ENCODE results near the gene UBAC2.
"Not testable (repeated sequence)": the region's sequence is repeated elsewhere in the genome, so short reads cannot be mapped to it uniquely, and the experiment has no call there.

UBAC2 gene

GRCh38 chr13:99389520-99390304 lies 189.1 kb downstream of the UBAC2 start:
- H3K4me3 ChIP-seq (IDR thresholded peaks at IDR 0.05; ENCODE audit: insufficient read depth, low read depth, low read length): no peak overlapping the region

GRCh38 chr13:99390601-99391000 lies 189.9 kb downstream of the UBAC2 start:
- no peaks in the 10 kb centered on the region for H3K79me2 ChIP-seq (ENCODE audit: insufficient read depth, low read depth)
- no peaks in the 10 kb centered on the region for H4K20me1 ChIP-seq (ENCODE audit: insufficient read depth)
- H3K9ac ChIP-seq: no peak overlapping the region
- TF ChIP-seq CTCF (conservative IDR thresholded peaks at IDR 0.05; ENCODE audit: low read depth, low read length): no peak
- H3K27me3 ChIP-seq (ENCODE audit: insufficient read depth, low read depth): no peaks in the 10 kb centered on the region
- H3K4me2 ChIP-seq: no peak overlapping the region
- no peaks in the 10 kb centered on the region for H3K36me3 ChIP-seq (ENCODE audit: insufficient read depth)
- no peak overlapping the region for H3K27ac ChIP-seq
- no peak overlapping the region for H2AFZ ChIP-seq (ENCODE audit: low read depth)
- H3K4me1 ChIP-seq (ENCODE audit: low read depth, poor library complexity, severe bottlenecking): no peaks in the 10 kb centered on the region
- H3K4me3 ChIP-seq (IDR thresholded peaks at IDR 0.05; ENCODE audit: insufficient read depth, low read depth, low read length): no peak overlapping the region

More at GRCh38 chr13:99389520-99390304, 189.1 kb downstream of the UBAC2 start:
- no peaks in the 10 kb centered on the region for H3K4me1 ChIP-seq (ENCODE audit: low read depth, poor library complexity, severe bottlenecking)
- H4K20me1 ChIP-seq (ENCODE audit: insufficient read depth): no peaks in the 10 kb centered on the region
- H3K27ac ChIP-seq: no peak overlapping the region
- no peaks in the 10 kb centered on the region for H3K79me2 ChIP-seq (ENCODE audit: insufficient read depth, low read depth)
- H3K27me3 ChIP-seq (ENCODE audit: insufficient read depth, low read depth): no peaks in the 10 kb centered on the region
- no peak overlapping the region for H3K4me2 ChIP-seq
- H2AFZ ChIP-seq (ENCODE audit: low read depth): no peak overlapping the region
- H3K9ac ChIP-seq: no peak overlapping the region
- no peaks in the 10 kb centered on the region for H3K36me3 ChIP-seq (ENCODE audit: insufficient read depth)
- TF ChIP-seq CTCF (conservative IDR thresholded peaks at IDR 0.05; ENCODE audit: low read depth, low read length): no peak

- Histone ChIP-seq H3K36me3 (ENCODE audit: insufficient read depth) (no peaks in the 10 kb centered on the region), H2AFZ (ENCODE audit: low read depth) (no peak overlapping the region), H4K20me1 (ENCODE audit: insufficient read depth) (no peaks in the 10 kb centered on the region), H3K27me3 (ENCODE audit: insufficient read depth, low read depth) (no peaks in the 10 kb centered on the region), H3K9ac (no peak overlapping the region), H3K4me1 (ENCODE audit: low read depth, poor library complexity, severe bottlenecking) (no peaks in the 10 kb centered on the region), H3K27ac (no peak overlapping the region), H3K79me2 (ENCODE audit: insufficient read depth, low read depth) (no peaks in the 10 kb centered on the region), H3K4me2 (no peak overlapping the region), H3K4me3 (IDR thresholded peaks at IDR 0.05; ENCODE audit: insufficient read depth, low read depth, low read length) (no peak overlapping the region)
- no peak for TF ChIP-seq CTCF (conservative IDR thresholded peaks at IDR 0.05; ENCODE audit: low read depth, low read length)
These were observed 191.3 kb downstream of the UBAC2 start for GRCh38 chr13:99391781-99392469.

GRCh38 chr13:99392470-99393135 lies 191.9 kb downstream of the UBAC2 start:
- no peak overlapping the region for H3K9ac ChIP-seq
- H3K36me3 ChIP-seq (ENCODE audit: insufficient read depth): no peaks in the 10 kb centered on the region
- H3K79me2 ChIP-seq (ENCODE audit: insufficient read depth, low read depth): no peaks in the 10 kb centered on the region
- H3K27ac ChIP-seq: no peak overlapping the region
- H3K27me3 ChIP-seq (ENCODE audit: insufficient read depth, low read depth): no peaks in the 10 kb centered on the region
- no peaks in the 10 kb centered on the region for H3K4me1 ChIP-seq (ENCODE audit: low read depth, poor library complexity, severe bottlenecking)
- H3K4me2 ChIP-seq: no peak overlapping the region
- no peak for TF ChIP-seq CTCF (conservative IDR thresholded peaks at IDR 0.05; ENCODE audit: low read depth, low read length)
- no peak overlapping the region for H3K4me3 ChIP-seq (IDR thresholded peaks at IDR 0.05; ENCODE audit: insufficient read depth, low read depth, low read length)
- no peaks in the 10 kb centered on the region for H4K20me1 ChIP-seq (ENCODE audit: insufficient read depth)
- no peak overlapping the region for H2AFZ ChIP-seq (ENCODE audit: low read depth)

GRCh38 chr13:99393391-99393790 lies 192.7 kb downstream of the UBAC2 start:
- H2AFZ ChIP-seq (ENCODE audit: low read depth); H4K20me1 ChIP-seq (ENCODE audit: insufficient read depth); H3K27ac ChIP-seq; H3K27me3 ChIP-seq (ENCODE audit: insufficient read depth, low read depth); H3K4me3 ChIP-seq (IDR thresholded peaks at IDR 0.05; ENCODE audit: insufficient read depth, low read depth, low read length); H3K9ac ChIP-seq; H3K4me1 ChIP-seq (ENCODE audit: low read depth, poor library complexity, severe bottlenecking); H3K4me2 ChIP-seq; H3K36me3 ChIP-seq (ENCODE audit: insufficient read depth); H3K79me2 ChIP-seq (ENCODE audit: insufficient read depth, low read depth): not testable (repeated sequence)
